ENCODE measurements around the gene SPOPL. TPM values are rescaled to one million over a fixed set of nuclear protein-coding genes. Genes with fewer than 3 reads are reported as not detected.

SPOPL gene
- total RNA-seq, 1 experiment from 2014 or later, result 20.3 TPM

- TF ChIP-seq EZH2 (IDR thresholded peaks at IDR 0.05; ENCODE audit: borderline replicate concordance, low read depth, low read length, poor library complexity, severe bottlenecking) (no peak), CTCF (conservative IDR thresholded peaks at IDR 0.05; ENCODE audit: low read depth, low read length) (no peak)
- H3K27me3 ChIP-seq (replicated peaks; ENCODE audit: insufficient read depth, low read depth, low read length, poor library complexity), result no peaks in the 10 kb centered on the region
- H3K4me1 ChIP-seq (ENCODE audit: insufficient read depth, low read length, poor library complexity, severe bottlenecking), result no peaks in the 10 kb centered on the region
- no peak for DNase-seq (ENCODE audit: low spot score)
- no peaks in the 10 kb centered on the region for H3K9me3 ChIP-seq (ENCODE audit: low read depth, low read length, poor library complexity, severe bottlenecking)
- ChIA-PET POLR2A (ENCODE audit: low non-redundant PET) (no interaction called here), CTCF (no interaction called here)
- no peak overlapping the region for H3K27ac ChIP-seq (ENCODE audit: low read depth, low read length, poor library complexity, severe bottlenecking)
- BruUV-seq (replicated peaks), result no TSS peak
- intact Hi-C loops (cut with micrococcal nuclease; ENCODE audit: unreplicated experiment), result no loop called here
- no peak overlapping the region for H3K4me3 ChIP-seq (ENCODE audit: low read depth, low read length, poor library complexity, severe bottlenecking)
- no peaks in the 10 kb centered on the region for H3K36me3 ChIP-seq (ENCODE audit: insufficient read depth, low read length, poor library complexity, severe bottlenecking)
Measured at GRCh38 chr2:138600732-138601457, 99.3 kb downstream of the SPOPL start.

DNA sequence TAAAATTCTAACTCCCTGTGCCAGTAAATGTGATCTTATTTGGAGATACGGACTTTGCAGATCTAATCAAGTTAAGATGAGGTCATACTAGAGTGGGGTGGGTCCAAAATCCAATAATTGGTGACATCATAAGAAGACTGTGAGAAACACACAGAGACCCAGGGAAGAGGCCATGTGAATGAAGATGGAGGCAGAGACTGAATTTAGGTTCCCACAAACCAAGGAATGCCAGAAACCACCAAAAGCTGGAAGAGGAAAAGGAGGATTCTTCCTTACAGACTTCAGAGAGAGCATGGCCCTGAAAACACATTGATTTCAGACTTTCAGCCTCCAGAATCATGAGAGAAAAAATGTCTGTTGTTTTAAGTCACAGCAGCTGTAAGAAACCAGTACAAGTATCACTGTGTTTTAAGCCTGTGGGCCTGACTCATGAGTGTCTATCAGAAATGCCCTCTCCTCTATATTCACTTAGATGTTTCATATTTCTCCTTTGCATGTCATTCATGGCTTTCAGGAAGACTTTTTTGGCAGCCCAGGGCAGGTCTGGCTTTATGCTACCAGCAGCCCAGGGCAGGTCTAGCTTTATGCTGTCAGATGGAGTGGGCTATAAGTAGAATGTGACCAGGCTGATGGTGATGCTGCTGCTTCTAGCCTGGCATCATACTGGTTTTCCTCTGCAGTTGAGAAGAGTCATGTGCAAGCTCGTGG is 100.0 kb downstream of the SPOPL start:
- POLR2A ChIA-PET (ENCODE audit: low non-redundant PET), result no interaction called here
- Histone ChIP-seq H3K27ac (ENCODE audit: low read depth, low read length, poor library complexity, severe bottlenecking) (no peak overlapping the region), H3K27me3 (replicated peaks; ENCODE audit: insufficient read depth, low read depth, low read length, poor library complexity) (no peaks in the 10 kb centered on the region), H3K4me3 (ENCODE audit: low read depth, low read length, poor library complexity, severe bottlenecking) (no peak overlapping the region), H3K9me3 (ENCODE audit: low read depth, low read length, poor library complexity, severe bottlenecking) (no peaks in the 10 kb centered on the region), H3K36me3 (ENCODE audit: insufficient read depth, low read length, poor library complexity, severe bottlenecking) (no peaks in the 10 kb centered on the region), H3K4me1 (ENCODE audit: insufficient read depth, low read length, poor library complexity, severe bottlenecking) (no peaks in the 10 kb centered on the region)
- no peak for TF ChIP-seq CTCF (conservative IDR thresholded peaks at IDR 0.05; ENCODE audit: low read depth, low read length)
- TF ChIP-seq EZH2 (IDR thresholded peaks at IDR 0.05; ENCODE audit: borderline replicate concordance, low read depth, low read length, poor library complexity, severe bottlenecking), result no peak
- no TSS peak for BruUV-seq (replicated peaks)
- intact Hi-C loops (cut with micrococcal nuclease; ENCODE audit: unreplicated experiment), result no loop called here
- CTCF ChIA-PET, result no interaction called here
- no peak for DNase-seq (ENCODE audit: low spot score)

- POLR2A ChIA-PET (ENCODE audit: low non-redundant PET), result no interaction called here
- no peak for DNase-seq (ENCODE audit: low spot score)
- intact Hi-C loops (cut with micrococcal nuclease; ENCODE audit: unreplicated experiment), result no loop called here
- CTCF ChIA-PET, result no interaction called here
- H3K9me3 ChIP-seq (ENCODE audit: low read depth, low read length, poor library complexity, severe bottlenecking), result no peaks in the 10 kb centered on the region
- H3K27me3 ChIP-seq (replicated peaks; ENCODE audit: insufficient read depth, low read depth, low read length, poor library complexity), result no peaks in the 10 kb centered on the region
- H3K4me1 ChIP-seq (ENCODE audit: insufficient read depth, low read length, poor library complexity, severe bottlenecking), result no peaks in the 10 kb centered on the region
- no peaks in the 10 kb centered on the region for H3K36me3 ChIP-seq (ENCODE audit: insufficient read depth, low read length, poor library complexity, severe bottlenecking)
- TF ChIP-seq CTCF (conservative IDR thresholded peaks at IDR 0.05; ENCODE audit: low read depth, low read length) (no peak), EZH2 (IDR thresholded peaks at IDR 0.05; ENCODE audit: borderline replicate concordance, low read depth, low read length, poor library complexity, severe bottlenecking) (no peak)
- no peak overlapping the region for H3K4me3 ChIP-seq (ENCODE audit: low read depth, low read length, poor library complexity, severe bottlenecking)
- BruUV-seq (replicated peaks), result no TSS peak
- H3K27ac ChIP-seq (ENCODE audit: low read depth, low read length, poor library complexity, severe bottlenecking), result no peak overlapping the region
Measured at GRCh38 chr2:138602166-138602460, 100.5 kb downstream of the SPOPL start.
